Activated CD8-positive, alpha-beta memory T cell treated with anti-CD3 and anti-CD28 coated beads, Interleukin-2, amount 10 ng/mL, durations not matched to agents 7 days and 5 days (primary cell): ENCODE results near the gene WDFY4. TPM values are rescaled to one million over a fixed set of nuclear protein-coding genes. Genes with fewer than 3 reads are reported as not detected.

Experiments
- ATAC-seq: fragments of 150-1000 bp; cut with Tn5 transposase; one replicate; pipeline ENCODE4 v1.10.0; 2021; ENCODE audit warnings: moderate library complexity
- CTCF ChIA-PET: fragments of 350-600 bp; sonication (Branson Sonifier 250); formaldehyde crosslinking; loops from one replicate; lab custom pipeline; 2021; ENCODE audit warnings: antibody characterized with exemption; lab: Charles Lee
- DNase-seq: peaks from one replicate; pipeline ENCODE4 v3.0.0-alpha.2; 2020
- H3K27ac Mint-ChIP-seq: one replicate; pipeline ENCODE4 v1.8.0; 2021; ENCODE audit warnings: mild to moderate bottlenecking, mixed read lengths
- H3K27me3 Mint-ChIP-seq: one replicate; pipeline ENCODE4 v1.8.0; 2021; ENCODE audit warnings: mixed read lengths
- H3K36me3 Mint-ChIP-seq: one replicate; pipeline ENCODE4 v1.8.0; 2021; ENCODE audit warnings: mild to moderate bottlenecking, mixed read lengths
- H3K4me1 Mint-ChIP-seq: one replicate; pipeline ENCODE4 v1.8.0; 2021; ENCODE audit warnings: mixed read lengths
- H3K4me3 Mint-ChIP-seq: one replicate; pipeline ENCODE4 v1.8.0; 2021; ENCODE audit warnings: mild to moderate bottlenecking, moderate library complexity, mixed read lengths
- H3K9me3 Mint-ChIP-seq: one replicate; pipeline ENCODE4 v1.8.0; 2022; ENCODE audit warnings: low read depth, mixed read lengths
- total RNA-seq, 2 experiments: library from RNA; stranded (reverse); gene quantifications; one replicate each; pipeline ENCODE4 v1.2.3, GENCODE V29; 2021

Gene WDFY4
- total RNA-seq, 2 experiments from 2014 or later = 0.06 TPM; not detected in 1

GRCh38 chr10:48697821-48698764, 13.4 kb downstream of the WDFY4 start:
- Mint-ChIP-seq H3K4me1 (no peaks in the 10 kb centered on the region), H3K4me3 (no peak overlapping the region), H3K27me3 (no peaks in the 10 kb centered on the region), H3K27ac (no peak overlapping the region), H3K36me3 (no peaks in the 10 kb centered on the region), H3K9me3 (no peaks in the 10 kb centered on the region)
- CTCF ChIA-PET = no interaction called here
- no peak for ATAC-seq
- no peak for DNase-seq

- Mint-ChIP-seq H3K27me3 (no peaks in the 10 kb centered on the region), H3K9me3 (no peaks in the 10 kb centered on the region), H3K36me3 (no peaks in the 10 kb centered on the region), H3K27ac (no peak overlapping the region), H3K4me1 (no peaks in the 10 kb centered on the region), H3K4me3 (no peak overlapping the region)
- no peak for DNase-seq
- CTCF ChIA-PET = no interaction called here
- ATAC-seq = no peak
Measured at GRCh38 chr10:48699011-48699627, 14.4 kb downstream of the WDFY4 start.

DNA sequence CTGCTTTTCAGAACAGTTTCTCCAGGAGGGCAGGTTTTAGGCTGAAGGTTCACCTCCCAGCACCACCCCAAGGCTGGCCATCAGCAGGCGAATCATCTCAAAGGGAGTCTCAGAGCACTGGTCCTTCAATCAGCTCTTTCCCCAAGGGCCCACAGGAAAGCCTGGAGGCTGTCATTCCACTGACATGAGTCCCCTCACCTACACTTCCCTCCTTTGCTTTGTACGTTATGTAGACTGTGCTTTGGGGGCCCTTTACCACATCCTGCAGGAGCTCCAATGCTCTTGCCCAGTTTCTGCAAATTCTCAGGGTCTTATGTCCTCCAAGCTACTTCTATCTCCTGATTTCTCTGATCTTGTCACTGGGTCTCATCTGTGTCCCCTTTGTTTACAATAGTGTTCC, 15.4 kb downstream of the WDFY4 start:
- ATAC-seq (no peak), DNase-seq (no peak)
- H3K4me1 Mint-ChIP-seq = no peaks in the 10 kb centered on the region
- CTCF ChIA-PET = no interaction called here
- no peak overlapping the region for H3K4me3 Mint-ChIP-seq
- no peaks in the 10 kb centered on the region for H3K36me3 Mint-ChIP-seq
- no peaks in the 10 kb centered on the region for H3K27me3 Mint-ChIP-seq
- H3K27ac Mint-ChIP-seq = no peak overlapping the region
- H3K9me3 Mint-ChIP-seq = no peaks in the 10 kb centered on the region

GRCh38 chr10:48700493-48700892, 15.8 kb downstream of the WDFY4 start:
- no peak overlapping the region for H3K4me3 Mint-ChIP-seq
- no peaks in the 10 kb centered on the region for H3K4me1 Mint-ChIP-seq
- CTCF ChIA-PET = no interaction called here
- H3K27me3 Mint-ChIP-seq = no peaks in the 10 kb centered on the region
- no peaks in the 10 kb centered on the region for H3K9me3 Mint-ChIP-seq
- DNase-seq = no peak
- H3K27ac Mint-ChIP-seq = no peak overlapping the region
- no peaks in the 10 kb centered on the region for H3K36me3 Mint-ChIP-seq
- no peak for ATAC-seq

DNA sequence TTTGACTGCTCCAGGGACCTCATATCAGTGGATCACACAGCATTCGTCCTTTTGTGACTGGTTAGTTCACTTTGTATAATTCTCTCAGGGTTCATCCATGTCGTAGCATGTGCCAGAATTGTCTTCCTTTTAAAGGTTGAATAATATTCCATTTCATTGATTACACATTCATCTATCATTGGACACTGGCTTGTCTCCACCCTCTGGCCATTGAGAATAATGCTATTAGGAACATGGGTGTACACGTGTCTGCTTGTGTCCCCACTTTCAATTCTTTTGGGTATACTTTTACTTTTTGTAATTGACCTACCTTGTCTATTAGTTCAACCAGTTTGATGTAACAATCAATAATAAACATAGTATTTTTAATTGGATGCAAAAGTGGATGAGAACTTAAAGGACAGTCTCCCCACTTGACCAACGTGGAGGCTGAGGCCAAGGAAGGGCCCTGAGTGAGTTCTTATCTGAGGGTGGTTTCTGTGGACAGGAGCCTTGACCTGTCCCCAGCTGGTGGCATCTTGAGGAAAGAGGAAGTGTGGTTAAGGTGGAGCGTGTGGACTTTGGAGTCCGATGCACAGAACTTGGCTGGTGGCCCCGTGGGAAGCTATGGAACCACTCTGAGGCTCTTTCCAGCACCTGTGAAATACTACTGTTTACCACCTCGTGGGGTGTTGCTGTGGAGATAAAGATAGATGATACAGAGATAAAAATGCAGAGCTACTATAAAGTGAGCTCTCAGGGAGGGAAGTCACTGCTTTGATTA, 16.6 kb downstream of the WDFY4 start:
- CTCF ChIA-PET = interaction anchor here (0.9 kb wide), 1 partner anchor 45 kb away, joined by 3 read pairs; no protein-coding TSS in a partner anchor
- ATAC-seq (no peak), DNase-seq (no peak)
- no peaks in the 10 kb centered on the region for H3K36me3 Mint-ChIP-seq
- H3K27ac Mint-ChIP-seq = no peak overlapping the region
- no peaks in the 10 kb centered on the region for H3K4me1 Mint-ChIP-seq
- H3K4me3 Mint-ChIP-seq = no peak overlapping the region
- no peaks in the 10 kb centered on the region for H3K9me3 Mint-ChIP-seq
- H3K27me3 Mint-ChIP-seq = peaks cover 4% of the 10 kb centered on the region

GRCh38 chr10:48701941-48702340, 17.3 kb downstream of the WDFY4 start:
- H3K4me1 Mint-ChIP-seq = no peaks in the 10 kb centered on the region
- DNase-seq (no peak), ATAC-seq (no peak)
- CTCF ChIA-PET = interaction anchor here (0.9 kb wide), 1 partner anchor 45 kb away, joined by 3 read pairs; no protein-coding TSS in a partner anchor
- no peaks in the 10 kb centered on the region for H3K36me3 Mint-ChIP-seq
- no peak overlapping the region for H3K27ac Mint-ChIP-seq
- H3K27me3 Mint-ChIP-seq = peaks cover 7% of the 10 kb centered on the region
- no peaks in the 10 kb centered on the region for H3K9me3 Mint-ChIP-seq
- no peak overlapping the region for H3K4me3 Mint-ChIP-seq

- no peaks in the 10 kb centered on the region for H3K36me3 Mint-ChIP-seq
- CTCF ChIA-PET = no interaction called here
- no peak overlapping the region for H3K27ac Mint-ChIP-seq
- no peak overlapping the region for H3K4me3 Mint-ChIP-seq
- ATAC-seq (no peak), DNase-seq (no peak)
- H3K27me3 Mint-ChIP-seq = peaks cover 9% of the 10 kb centered on the region
- no peaks in the 10 kb centered on the region for H3K4me1 Mint-ChIP-seq
- H3K9me3 Mint-ChIP-seq = no peaks in the 10 kb centered on the region
Measured at GRCh38 chr10:48703531-48704122, 19.0 kb downstream of the WDFY4 start.

DNA sequence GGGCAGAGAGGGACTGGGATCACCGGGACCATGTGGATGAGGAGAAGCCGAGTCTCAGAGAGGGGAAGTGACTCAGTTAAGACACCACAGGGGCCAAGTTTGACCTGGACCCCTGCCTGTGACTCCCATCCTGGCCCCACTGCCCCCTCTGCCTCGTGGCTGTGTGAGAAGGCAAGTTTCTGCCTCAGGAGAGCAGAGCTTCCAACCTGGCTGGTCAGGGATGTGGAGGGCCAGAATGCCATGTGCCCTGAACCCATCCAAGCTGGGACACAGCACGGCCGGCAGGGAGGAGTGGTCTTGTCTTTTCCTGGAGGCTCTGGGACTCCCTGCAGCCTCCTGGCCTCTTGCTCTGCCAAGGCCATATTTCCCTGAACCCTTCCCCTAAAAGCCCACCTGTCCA, 19.5 kb downstream of the WDFY4 start:
- Mint-ChIP-seq H3K4me1 (no peaks in the 10 kb centered on the region), H3K4me3 (no peak overlapping the region), H3K27ac (no peak overlapping the region), H3K36me3 (no peaks in the 10 kb centered on the region), H3K27me3 (peaks cover 9% of the 10 kb centered on the region), H3K9me3 (no peaks in the 10 kb centered on the region)
- ATAC-seq (no peak), DNase-seq (no peak)
- CTCF ChIA-PET = no interaction called here

- no peak overlapping the region for H3K27ac Mint-ChIP-seq
- no peaks in the 10 kb centered on the region for H3K9me3 Mint-ChIP-seq
- no peaks in the 10 kb centered on the region for H3K36me3 Mint-ChIP-seq
- H3K4me1 Mint-ChIP-seq = no peaks in the 10 kb centered on the region
- H3K27me3 Mint-ChIP-seq = peaks cover 9% of the 10 kb centered on the region
- CTCF ChIA-PET = no interaction called here
- DNase-seq = no peak
- H3K4me3 Mint-ChIP-seq = no peak overlapping the region
- ATAC-seq = no peak
Measured at GRCh38 chr10:48705401-48705938, 20.8 kb downstream of the WDFY4 start.

- Mint-ChIP-seq H3K9me3 (no peaks in the 10 kb centered on the region), H3K27ac (no peak overlapping the region), H3K27me3 (peaks cover 9% of the 10 kb centered on the region), H3K36me3 (no peaks in the 10 kb centered on the region), H3K4me1 (no peaks in the 10 kb centered on the region), H3K4me3 (no peak overlapping the region)
- CTCF ChIA-PET = no interaction called here
- no peak for ATAC-seq
- DNase-seq = no peak
Measured at GRCh38 chr10:48707472-48707871, 22.8 kb downstream of the WDFY4 start.

DNA sequence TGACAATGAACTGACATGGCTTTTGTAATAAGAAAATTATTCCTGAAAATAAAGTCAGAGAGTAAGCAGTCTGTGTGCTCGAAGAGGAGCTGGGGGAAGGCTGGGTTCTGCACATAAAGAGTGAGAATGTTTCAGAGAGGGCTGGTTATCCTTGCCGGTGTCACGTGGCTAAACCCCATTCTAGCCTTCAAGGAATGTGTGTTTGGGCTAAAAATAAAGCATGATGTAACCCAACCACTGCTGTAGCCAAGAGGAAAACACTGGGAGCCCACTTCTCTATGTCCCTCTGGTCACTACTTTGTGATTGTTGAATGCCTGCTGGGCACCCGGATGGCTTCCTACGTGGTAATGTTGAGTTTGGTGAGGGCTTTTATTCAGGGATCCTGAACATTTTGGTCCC, 23.5 kb downstream of the WDFY4 start:
- Mint-ChIP-seq H3K27me3 (peaks cover 9% of the 10 kb centered on the region), H3K9me3 (no peaks in the 10 kb centered on the region), H3K4me3 (no peak overlapping the region), H3K36me3 (no peaks in the 10 kb centered on the region), H3K4me1 (no peaks in the 10 kb centered on the region), H3K27ac (no peak overlapping the region)
- DNase-seq (no peak), ATAC-seq (no peak)
- CTCF ChIA-PET = no interaction called here

- Mint-ChIP-seq H3K4me3 (no peak overlapping the region), H3K9me3 (no peaks in the 10 kb centered on the region), H3K27ac (no peak overlapping the region), H3K36me3 (no peaks in the 10 kb centered on the region), H3K4me1 (no peaks in the 10 kb centered on the region), H3K27me3 (peaks cover 9% of the 10 kb centered on the region)
- no peak for DNase-seq
- no peak for ATAC-seq
- CTCF ChIA-PET = no interaction called here
Measured at GRCh38 chr10:48710647-48711275, 26.1 kb downstream of the WDFY4 start.
